ENCODE data around the gene RUVBL2.
"Not testable (repeated sequence)": the region's sequence is repeated elsewhere in the genome, so short reads cannot be mapped to it uniquely, and the experiment has no call there.

Gene RUVBL2

GRCh38 chr19:49049834-49050233 lies 56.1 kb downstream of the RUVBL2 start:
- not testable (repeated sequence) for DNase-seq (ENCODE audit: low read depth)

- not testable (repeated sequence) for DNase-seq (ENCODE audit: low read depth)
Observed at GRCh38 chr19:49050376-49051033, 56.8 kb downstream of the RUVBL2 start.

- peak; percentile 32 for DNase-seq (ENCODE audit: low read depth)
Observed at GRCh38 chr19:49056101-49056901, 62.6 kb downstream of the RUVBL2 start.

GRCh38 chr19:49056902-49057596 lies 63.4 kb downstream of the RUVBL2 start:
- DNase-seq (ENCODE audit: low read depth): not testable (repeated sequence)

GRCh38 chr19:49057636-49058234 lies 64.0 kb downstream of the RUVBL2 start, which contains the start of gene CGB7:
Gene CGB7 (minus strand): TSS chr19:49057749. CDS start chr19:49055375, 2,374 bp downstream.
- DNase-seq (ENCODE audit: low read depth): peak; percentile 18

GRCh38 chr19:49058562-49058961 lies 64.9 kb downstream of the RUVBL2 start:
- DNase-seq (ENCODE audit: low read depth): no peak

GRCh38 chr19:49059053-49059452 lies 65.4 kb downstream of the RUVBL2 start:
- no peak for DNase-seq (ENCODE audit: low read depth)

GRCh38 chr19:49061000-49061399 lies 67.3 kb downstream of the RUVBL2 start:
- DNase-seq (ENCODE audit: low read depth): no peak

- no peak for DNase-seq (ENCODE audit: low read depth)
Observed at GRCh38 chr19:49061445-49061844, 67.8 kb downstream of the RUVBL2 start.

- DNase-seq (ENCODE audit: low read depth): no peak
Observed at GRCh38 chr19:49064029-49064629, 70.4 kb downstream of the RUVBL2 start.

- no peak for DNase-seq (ENCODE audit: low read depth)
Observed at GRCh38 chr19:49064768-49065611, 71.3 kb downstream of the RUVBL2 start, which contains the start of gene NTF4. Gene NTF4 (minus strand): TSS chr19:49064818. CDS start chr19:49061997, 2,821 bp downstream.

Data from activated T-cell treated with anti-CD3 and anti-CD28 coated beads for 1 hour (primary cell).